Measurements from ENCODE around the gene FKBP1A. TPM values are rescaled to one million over a fixed set of nuclear protein-coding genes. Genes with fewer than 3 reads are reported as not detected.

Gene FKBP1A
- total RNA-seq, 5 donors from 2014 or later (not counting 1 experiment from before 2014, with no cell fraction given), result 76.7 to 90.4 (median 79.9) TPM

GRCh38 chr20:1391640-1392442 lies 1.0 kb downstream of the FKBP1A start:
- H3K9me3 Mint-ChIP-seq, result peaks cover 0 to 3% (median under 1%) of the 10 kb centered on the region in 3 donors

GRCh38 chr20:1390581-1391403 lies 2.1 kb downstream of the FKBP1A start:
- H3K27ac ChIP-seq (ENCODE audit: low read length), result peak overlapping the region; percentile 47
- peak overlapping the region; percentile 75 to 80 for H3K4me3 ChIP-seq (ENCODE audit: control insufficient read depth in 1 of 2, extremely low read depth in 1 of 2, low read length in 1 of 2)
- POLR2A ChIA-PET, result interaction anchor here in 1 of 2 donors (0.7 kb wide), 1 partner anchor 16 kb away, joined by 5 read pairs; no protein-coding TSS in a partner anchor
- peaks cover 53 to 66% of the 10 kb centered on the region in 2 experiments for H3K4me1 ChIP-seq (ENCODE audit: control insufficient read depth in 1 of 2, extremely low read depth in 1 of 2, insufficient read depth in 2 of 2, low read length in 2 of 2)
- CTCF ChIA-PET, result interaction anchor here (0.7 to 1.7 kb wide), 5 partner anchors 8 to 66 kb away, joined by 3 to 4 read pairs (median 3); no protein-coding TSS in a partner anchor
- peaks cover 74 to 83% (median 77%) of the 10 kb centered on the region in 3 donors for H3K4me1 Mint-ChIP-seq
- H3K9me3 Mint-ChIP-seq, result no peaks in the 10 kb centered on the region
- no peaks in the 10 kb centered on the region for H3K9me3 ChIP-seq
- H3K36me3 Mint-ChIP-seq, result peaks cover 6% of the 10 kb centered on the region
- peak overlapping the region; percentile 82 to 88 (median 87) for H3K4me3 Mint-ChIP-seq
- H3K27me3 ChIP-seq (replicated peaks in 1 of 2; ENCODE audit: control insufficient read depth in 2 of 2, extremely low read depth in 1 of 2, insufficient read depth in 2 of 2, low read length in 1 of 2), result no peaks in the 10 kb centered on the region
- DNase-seq (peak in 1 of 35 experiments; percentile 21), ATAC-seq (replicated peaks in 1 of 4) (no peak)
- WGBS (ENCODE audit: insufficient coverage), result 31% methylated on average over 13 of the region's 16 CpGs
- H3K27ac Mint-ChIP-seq, result peak overlapping the region; percentile 85 to 90
- H3K27me3 Mint-ChIP-seq, result no peaks in the 10 kb centered on the region
- peaks cover 0 to 8% of the 10 kb centered on the region in 2 donors for H3K36me3 ChIP-seq (ENCODE audit: control insufficient read depth in 2 of 2, extremely low read depth in 1 of 2, insufficient read depth in 1 of 2, low read length in 1 of 2)

More at GRCh38 chr20:1391640-1392442, 1.0 kb downstream of the FKBP1A start:
- POLR2A ChIA-PET, result interaction anchor here (0.6 to 0.7 kb wide), 5 partner anchors 8 to 252 kb away, joined by 3 to 9 read pairs (median 5); no protein-coding TSS in a partner anchor
- CTCF ChIA-PET, result interaction anchor here (0.6 to 1.7 kb wide), 7 partner anchors 9 to 73 kb away, joined by 3 to 5 read pairs (median 4); no protein-coding TSS in a partner anchor
- 0% methylated on average over 1 of the region's 16 CpGs for WGBS (ENCODE audit: insufficient coverage)
- Mint-ChIP-seq H3K4me3 (peak overlapping the region; percentile 82 to 88 (median 87)), H3K36me3 (no peaks in the 10 kb centered on the region), H3K27ac (peak overlapping the region; percentile 85 to 90), H3K4me1 (peaks cover 70 to 78% (median 73%) of the 10 kb centered on the region in 3 donors), H3K27me3 (no peaks in the 10 kb centered on the region)
- H3K4me1 ChIP-seq (ENCODE audit: control insufficient read depth in 1 of 2, extremely low read depth in 1 of 2, insufficient read depth in 2 of 2, low read length in 2 of 2), result peaks cover 45 to 60% of the 10 kb centered on the region in 2 experiments
- no peak for ATAC-seq (replicated peaks in 1 of 4)
- H3K27ac ChIP-seq (ENCODE audit: low read length), result peak overlapping the region; percentile 25
- peak overlapping the region; percentile 75 to 80 for H3K4me3 ChIP-seq (ENCODE audit: control insufficient read depth in 1 of 2, extremely low read depth in 1 of 2, low read length in 1 of 2)
- H3K27me3 ChIP-seq (replicated peaks in 1 of 2; ENCODE audit: control insufficient read depth in 2 of 2, extremely low read depth in 1 of 2, insufficient read depth in 2 of 2, low read length in 1 of 2), result no peaks in the 10 kb centered on the region
- DNase-seq, result peak in 2 of 35 experiments; percentile 23 to 25
- H3K36me3 ChIP-seq (ENCODE audit: control insufficient read depth in 2 of 2, extremely low read depth in 1 of 2, insufficient read depth in 1 of 2, low read length in 1 of 2), result no peaks in the 10 kb centered on the region
- no peaks in the 10 kb centered on the region for H3K9me3 ChIP-seq

- POLR2A ChIA-PET, result interaction anchor here in 1 of 2 donors (0.6 kb wide), 1 partner anchor 1583 kb away, joined by 3 read pairs; no protein-coding TSS in a partner anchor
- Mint-ChIP-seq H3K4me1 (peaks cover 81 to 86% (median 82%) of the 10 kb centered on the region in 3 donors), H3K9me3 (no peaks in the 10 kb centered on the region), H3K27ac (peak overlapping the region; percentile 85 to 90), H3K4me3 (peak overlapping the region; percentile 82 to 88 (median 87)), H3K27me3 (no peaks in the 10 kb centered on the region), H3K36me3 (peaks cover 11% of the 10 kb centered on the region)
- H3K27ac ChIP-seq (ENCODE audit: low read length), result peak overlapping the region; percentile 47
- no CpG with 5 or more reads among the region's 6 CpGs for WGBS (ENCODE audit: insufficient coverage)
- no peaks in the 10 kb centered on the region for H3K27me3 ChIP-seq (replicated peaks in 1 of 2; ENCODE audit: control insufficient read depth in 2 of 2, extremely low read depth in 1 of 2, insufficient read depth in 2 of 2, low read length in 1 of 2)
- no peak overlapping the region for H3K4me3 ChIP-seq (ENCODE audit: control insufficient read depth in 1 of 2, extremely low read depth in 1 of 2, low read length in 1 of 2)
- no peaks in the 10 kb centered on the region for H3K9me3 ChIP-seq
- ATAC-seq (replicated peaks in 1 of 4) (no peak), DNase-seq (peak in 1 of 35 experiments; percentile 47)
- CTCF ChIA-PET, result no interaction called here
- H3K36me3 ChIP-seq (ENCODE audit: control insufficient read depth in 2 of 2, extremely low read depth in 1 of 2, insufficient read depth in 1 of 2, low read length in 1 of 2), result peaks cover 0 to 12% of the 10 kb centered on the region in 2 donors
- H3K4me1 ChIP-seq (ENCODE audit: control insufficient read depth in 1 of 2, extremely low read depth in 1 of 2, insufficient read depth in 2 of 2, low read length in 2 of 2), result peaks cover 57 to 66% of the 10 kb centered on the region in 2 experiments
Measured at GRCh38 chr20:1389703-1390580, 2.9 kb downstream of the FKBP1A start.

- Mint-ChIP-seq H3K9me3 (no peaks in the 10 kb centered on the region), H3K36me3 (peaks cover 14% of the 10 kb centered on the region), H3K27ac (peak overlapping the region; percentile 87 to 90), H3K27me3 (no peaks in the 10 kb centered on the region), H3K4me3 (peak overlapping the region; percentile 73 to 82 (median 74)), H3K4me1 (peaks cover 86 to 94% (median 87%) of the 10 kb centered on the region in 3 donors)
- Histone ChIP-seq H3K27me3 (replicated peaks in 1 of 2; ENCODE audit: control insufficient read depth in 2 of 2, extremely low read depth in 1 of 2, insufficient read depth in 2 of 2, low read length in 1 of 2) (no peaks in the 10 kb centered on the region), H3K4me3 (ENCODE audit: control insufficient read depth in 1 of 2, extremely low read depth in 1 of 2, low read length in 1 of 2) (peak overlapping the region; percentile 16 to 25), H3K27ac (ENCODE audit: low read length) (peak overlapping the region; percentile 36), H3K36me3 (ENCODE audit: control insufficient read depth in 2 of 2, extremely low read depth in 1 of 2, insufficient read depth in 1 of 2, low read length in 1 of 2) (peaks cover 0 to 16% of the 10 kb centered on the region in 2 donors), H3K9me3 (no peaks in the 10 kb centered on the region), H3K4me1 (ENCODE audit: control insufficient read depth in 1 of 2, extremely low read depth in 1 of 2, insufficient read depth in 2 of 2, low read length in 2 of 2) (peaks cover 59 to 70% of the 10 kb centered on the region in 2 experiments)
- ATAC-seq (replicated peaks in 1 of 4), result peak; percentile 23 to 36 (median 30)
- ChIA-PET POLR2A (no interaction called here), CTCF (interaction anchor here in 1 of 2 donors (1.1 kb wide), 1 partner anchor 106 kb away, joined by 3 read pairs; no protein-coding TSS in a partner anchor)
- 6% methylated on average over 7 of the region's 10 CpGs for WGBS (ENCODE audit: insufficient coverage)
- peak in 8 of 35 experiments; percentile 9 to 47 (median 22) for DNase-seq
Measured at GRCh38 chr20:1388741-1389483, 3.9 kb downstream of the FKBP1A start.

GRCh38 chr20:1388253-1388652 lies 4.6 kb downstream of the FKBP1A start:
- peak overlapping the region; percentile 87 to 90 for H3K27ac Mint-ChIP-seq
- peak overlapping the region; percentile 73 to 82 (median 74) for H3K4me3 Mint-ChIP-seq
- Histone ChIP-seq H3K27ac (ENCODE audit: low read length) (peak overlapping the region; percentile 36), H3K27me3 (replicated peaks in 1 of 2; ENCODE audit: control insufficient read depth in 2 of 2, extremely low read depth in 1 of 2, insufficient read depth in 2 of 2, low read length in 1 of 2) (no peaks in the 10 kb centered on the region), H3K36me3 (ENCODE audit: control insufficient read depth in 2 of 2, extremely low read depth in 1 of 2, insufficient read depth in 1 of 2, low read length in 1 of 2) (peaks cover 0 to 18% of the 10 kb centered on the region in 2 donors), H3K4me1 (ENCODE audit: control insufficient read depth in 1 of 2, extremely low read depth in 1 of 2, insufficient read depth in 2 of 2, low read length in 2 of 2) (peaks cover 55 to 68% of the 10 kb centered on the region in 2 experiments), H3K4me3 (ENCODE audit: control insufficient read depth in 1 of 2, extremely low read depth in 1 of 2, low read length in 1 of 2) (peak overlapping the region in 1 of 2 donors; percentile 16), H3K9me3 (no peaks in the 10 kb centered on the region)
- DNase-seq, result peak in 1 of 35 experiments; percentile 12
- 55% methylated on average over 2 of the region's 6 CpGs for WGBS (ENCODE audit: insufficient coverage)
- no peak for ATAC-seq (replicated peaks in 1 of 4)
- H3K9me3 Mint-ChIP-seq, result no peaks in the 10 kb centered on the region
- peaks cover 14% of the 10 kb centered on the region for H3K36me3 Mint-ChIP-seq
- no peaks in the 10 kb centered on the region for H3K27me3 Mint-ChIP-seq
- peaks cover 85 to 94% (median 86%) of the 10 kb centered on the region in 3 donors for H3K4me1 Mint-ChIP-seq
- CTCF ChIA-PET, result interaction anchor here in 1 of 2 donors (1.1 kb wide), 1 partner anchor 106 kb away, joined by 3 read pairs; no protein-coding TSS in a partner anchor
- POLR2A ChIA-PET, result no interaction called here
